ENCODE results near the gene VWA5A.

- no peak for TF ChIP-seq REST (IDR thresholded peaks at IDR 0.05; ENCODE audit: borderline replicate concordance in 1 of 2, low read depth in 1 of 2, low read length in 2 of 2)
- no peak for TF ChIP-seq POLR2A (IDR thresholded peaks at IDR 0.05; ENCODE audit: insufficient read depth in 1 of 2, low read depth in 2 of 2, low read length in 2 of 2)
- TF ChIP-seq ZNF143 (CRISPR knock-in tag; IDR thresholded peaks at IDR 0.05) = no peak
Measured at GRCh38 chr11:124176925-124177715, 61.9 kb downstream of the VWA5A start.

All from HepG2 (cell line).